ENCODE results near the gene TM4SF1. TPM values are rescaled to one million over a fixed set of nuclear protein-coding genes. Genes with fewer than 3 reads are reported as not detected.

Gene TM4SF1
- polyA plus RNA-seq, 1 donor from 2014 or later, result 0.81 TPM

- no peak overlapping the region for H2AFZ ChIP-seq (ENCODE audit: low read depth, low read length)
- H3K9me2 ChIP-seq (ENCODE audit: insufficient read depth, low read length), result no peaks in the 10 kb centered on the region
- no peaks in the 10 kb centered on the region for H3K79me2 ChIP-seq (replicated peaks; ENCODE audit: insufficient read depth, low read length)
- H3K27me3 ChIP-seq (ENCODE audit: insufficient read depth, low read depth, low read length), result no peaks in the 10 kb centered on the region
- H3K27ac ChIP-seq (ENCODE audit: low read length), result no peak overlapping the region
- no peak overlapping the region for H3K4me2 ChIP-seq (ENCODE audit: low read length)
- H3K36me3 ChIP-seq (ENCODE audit: insufficient read depth, low read length), result no peaks in the 10 kb centered on the region
- H3F3A ChIP-seq (ENCODE audit: insufficient read depth, low read length, poor library complexity, severe bottlenecking), result no peaks in the 10 kb centered on the region
- H4K20me1 ChIP-seq (ENCODE audit: insufficient read depth), result no peaks in the 10 kb centered on the region
- no peak overlapping the region for H3K4me3 ChIP-seq (ENCODE audit: low read length)
- H3K9ac ChIP-seq (ENCODE audit: low read length), result no peak overlapping the region
- no peaks in the 10 kb centered on the region for H3K9me3 ChIP-seq (ENCODE audit: low read length)
- TF ChIP-seq RAD21 (conservative IDR thresholded peaks at IDR 0.05) (no peak), EP300 (conservative IDR thresholded peaks at IDR 0.05; ENCODE audit: poor library complexity, severe bottlenecking) (no peak), MXI1 (conservative IDR thresholded peaks at IDR 0.05; ENCODE audit: poor library complexity, severe bottlenecking) (no peak), SMC3 (conservative IDR thresholded peaks at IDR 0.05; ENCODE audit: poor library complexity) (no peak), CTCF (IDR thresholded peaks at IDR 0.05; ENCODE audit: poor library complexity, severe bottlenecking) (no peak), TAF1 (IDR thresholded peaks at IDR 0.05; ENCODE audit: low read depth) (no peak), EZH2 (IDR thresholded peaks at IDR 0.05; ENCODE audit: borderline replicate concordance, insufficient read depth, low read length, poor library complexity, severe bottlenecking) (no peak), POLR2AphosphoS5 (IDR thresholded peaks at IDR 0.05) (no peak), REST (IDR thresholded peaks at IDR 0.05; ENCODE audit: borderline replicate concordance) (no peak)
These were observed 10.3 kb downstream of the TM4SF1 start for GRCh38 chr3:149366941-149367840.

- no peaks in the 10 kb centered on the region for H3K79me2 ChIP-seq (replicated peaks; ENCODE audit: insufficient read depth, low read length)
- no peak for TF ChIP-seq EZH2 (IDR thresholded peaks at IDR 0.05; ENCODE audit: borderline replicate concordance, insufficient read depth, low read length, poor library complexity, severe bottlenecking)
- TF ChIP-seq SMC3 (conservative IDR thresholded peaks at IDR 0.05; ENCODE audit: poor library complexity), result no peak
- TF ChIP-seq TAF1 (IDR thresholded peaks at IDR 0.05; ENCODE audit: low read depth), result no peak
- TF ChIP-seq REST (IDR thresholded peaks at IDR 0.05; ENCODE audit: borderline replicate concordance), result no peak
- no peak for TF ChIP-seq RAD21 (conservative IDR thresholded peaks at IDR 0.05)
- no peak for TF ChIP-seq CTCF (IDR thresholded peaks at IDR 0.05; ENCODE audit: poor library complexity, severe bottlenecking)
- no peak for TF ChIP-seq POLR2AphosphoS5 (IDR thresholded peaks at IDR 0.05)
- no peak for TF ChIP-seq EP300 (conservative IDR thresholded peaks at IDR 0.05; ENCODE audit: poor library complexity, severe bottlenecking)
- TF ChIP-seq MXI1 (conservative IDR thresholded peaks at IDR 0.05; ENCODE audit: poor library complexity, severe bottlenecking), result no peak
These were observed 11.4 kb downstream of the TM4SF1 start for GRCh38 chr3:149366031-149366430.

More at GRCh38 chr3:149366031-149366430, 11.4 kb downstream of the TM4SF1 start:
- Histone ChIP-seq H3K9me2 (ENCODE audit: insufficient read depth, low read length) (no peaks in the 10 kb centered on the region), H3K9ac (ENCODE audit: low read length) (no peak overlapping the region), H3F3A (ENCODE audit: insufficient read depth, low read length, poor library complexity, severe bottlenecking) (no peaks in the 10 kb centered on the region), H3K36me3 (ENCODE audit: insufficient read depth, low read length) (no peaks in the 10 kb centered on the region), H3K27ac (ENCODE audit: low read length) (no peak overlapping the region), H3K4me3 (ENCODE audit: low read length) (no peak overlapping the region), H3K4me2 (ENCODE audit: low read length) (no peak overlapping the region), H4K20me1 (ENCODE audit: insufficient read depth) (no peaks in the 10 kb centered on the region), H2AFZ (ENCODE audit: low read depth, low read length) (no peak overlapping the region), H3K27me3 (ENCODE audit: insufficient read depth, low read depth, low read length) (no peaks in the 10 kb centered on the region), H3K9me3 (ENCODE audit: low read length) (no peaks in the 10 kb centered on the region)

Data from neural cell (in vitro differentiated cells).